Measurements from ENCODE around the gene APOBEC3A.
"Not testable (repeated sequence)": the region's sequence is repeated elsewhere in the genome, so short reads cannot be mapped to it uniquely, and the experiment has no call there.

Gene APOBEC3A

GRCh38 chr22:38989466-38989865 is 32.1 kb downstream of the APOBEC3A start:
- no peak for TF ChIP-seq CTCF (IDR thresholded peaks at IDR 0.05; ENCODE audit: borderline replicate concordance, insufficient read depth, low read depth, low read length)
- no peak overlapping the region for H3K4me3 ChIP-seq (ENCODE audit: low read depth, low read length)

DNA sequence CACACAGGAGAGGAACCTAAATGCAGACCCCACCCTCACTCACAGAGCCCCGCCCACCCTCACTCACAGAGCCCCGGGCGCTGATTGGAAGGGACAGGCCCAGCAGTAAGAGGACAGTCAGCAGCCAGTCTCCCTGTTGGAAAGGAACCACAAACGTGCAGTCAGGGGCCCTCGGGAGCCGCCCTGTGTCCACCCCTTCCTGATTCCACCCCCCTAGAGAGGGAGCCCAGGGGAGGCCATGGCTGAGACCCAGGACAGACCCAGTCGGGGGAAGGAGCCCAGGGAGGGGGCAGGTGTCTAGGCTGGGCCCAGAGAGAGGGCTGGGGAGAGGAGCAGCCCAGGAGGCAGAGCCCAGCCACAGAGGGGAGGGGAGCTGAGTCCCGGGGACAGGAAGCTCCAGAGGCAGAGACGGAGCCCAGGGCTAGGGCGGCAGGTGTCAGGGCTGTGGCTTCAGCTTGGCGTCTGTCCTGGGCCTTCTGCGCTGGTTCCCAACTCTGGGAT is 35.5 kb downstream of the APOBEC3A start:
- not testable (repeated sequence) for H3K4me3 ChIP-seq (ENCODE audit: low read depth, low read length)

- no peak overlapping the region for H3K4me3 ChIP-seq (ENCODE audit: low read depth, low read length)
- TF ChIP-seq CTCF (IDR thresholded peaks at IDR 0.05; ENCODE audit: borderline replicate concordance, insufficient read depth, low read depth, low read length): no peak
Measured at GRCh38 chr22:38996105-38996504, 38.7 kb downstream of the APOBEC3A start.

DNA sequence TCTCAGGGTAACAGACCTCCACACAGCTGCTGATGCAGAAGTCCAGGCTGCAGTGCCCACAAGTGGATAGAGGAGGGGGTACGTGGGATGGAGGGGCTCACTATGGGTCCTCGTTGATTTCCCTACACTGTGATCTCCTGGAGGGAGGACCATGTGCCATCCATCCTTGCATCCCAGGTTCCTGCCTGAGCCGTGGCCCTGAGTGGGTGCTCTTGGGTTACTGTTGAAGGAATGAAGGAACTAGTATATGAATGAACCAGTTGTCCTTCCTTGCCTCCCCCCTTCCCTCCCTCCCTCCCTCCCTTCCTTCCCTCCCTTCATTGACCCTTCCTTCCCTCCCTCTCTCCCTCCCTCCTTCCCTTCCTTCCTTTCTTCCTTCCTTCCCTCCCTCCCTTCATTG is 40.1 kb downstream of the APOBEC3A start:
- no peak overlapping the region for H3K4me3 ChIP-seq (ENCODE audit: low read depth, low read length)
- TF ChIP-seq CTCF (IDR thresholded peaks at IDR 0.05; ENCODE audit: borderline replicate concordance, insufficient read depth, low read depth, low read length): no peak

- no peak overlapping the region for H3K4me3 ChIP-seq (ENCODE audit: low read depth, low read length)
- TF ChIP-seq CTCF (IDR thresholded peaks at IDR 0.05; ENCODE audit: borderline replicate concordance, insufficient read depth, low read depth, low read length): peak; percentile 75
Measured at GRCh38 chr22:39003165-39003638, 45.8 kb downstream of the APOBEC3A start.

- TF ChIP-seq CTCF (IDR thresholded peaks at IDR 0.05; ENCODE audit: borderline replicate concordance, insufficient read depth, low read depth, low read length): no peak
- no peak overlapping the region for H3K4me3 ChIP-seq (ENCODE audit: low read depth, low read length)
Measured at GRCh38 chr22:39007177-39007576, 49.8 kb downstream of the APOBEC3A start.

DNA sequence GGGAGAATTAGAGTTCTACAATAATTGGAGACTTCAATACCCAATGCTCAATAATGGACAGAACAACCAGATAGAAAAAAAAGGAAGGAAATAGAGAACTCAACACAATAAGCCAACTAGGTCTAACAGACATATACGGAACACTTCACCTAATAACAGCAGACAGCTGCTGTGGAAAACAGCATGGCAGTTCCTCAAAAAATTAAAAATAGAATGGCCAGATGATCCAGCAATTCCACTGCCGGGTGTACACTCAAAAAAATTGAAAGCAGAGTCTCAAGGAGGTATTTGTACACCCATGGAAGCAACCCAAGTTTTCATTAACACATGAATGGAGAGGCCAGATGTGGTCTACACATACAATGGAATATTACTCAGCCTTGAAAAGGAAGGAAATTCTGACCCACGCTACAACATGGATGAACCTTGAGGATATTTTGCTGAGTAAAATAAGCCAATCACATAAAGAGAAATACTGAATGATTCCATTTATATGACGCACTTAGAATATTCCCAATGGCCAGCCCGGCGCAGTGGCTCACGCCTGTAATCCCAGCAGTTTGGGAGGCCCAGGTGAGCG is 51.0 kb downstream of the APOBEC3A start:
- not testable (repeated sequence) for H3K4me3 ChIP-seq (ENCODE audit: low read depth, low read length)

DNA sequence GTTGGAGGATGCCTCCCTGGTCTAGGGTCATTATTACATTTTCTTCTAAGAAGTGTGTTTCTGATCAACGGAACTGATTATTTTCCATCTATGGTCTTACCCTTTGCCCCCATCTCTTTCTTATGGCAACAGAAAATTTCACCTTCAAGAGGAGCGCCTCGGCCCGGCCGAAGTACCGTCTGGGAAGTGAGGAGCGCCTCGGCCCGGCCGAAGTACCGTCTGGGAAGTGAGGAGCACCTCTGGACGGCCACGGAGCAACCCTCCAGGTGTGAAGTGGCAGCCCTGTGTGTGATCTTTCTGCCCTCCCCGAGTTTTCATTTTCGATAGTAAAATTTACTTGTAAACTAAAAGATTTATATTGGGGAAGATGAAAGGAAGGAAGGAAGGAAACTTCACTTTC is 53.5 kb downstream of the APOBEC3A start:
- no peak for TF ChIP-seq CTCF (IDR thresholded peaks at IDR 0.05; ENCODE audit: borderline replicate concordance, insufficient read depth, low read depth, low read length)

More for the DNA sequence above, 53.5 kb downstream of the APOBEC3A start:
- H3K4me3 ChIP-seq (ENCODE audit: low read depth, low read length): no peak overlapping the region

All from GM12875 (cell line).